GDM1 (cell line): ENCODE measurements around the gene RXRA.
"Not testable (repeated sequence)": the region's sequence is repeated elsewhere in the genome, so short reads cannot be mapped to it uniquely, and the experiment has no call there.

Experiments used
- DNase-seq: peaks from one replicate; lab custom pipeline; 2025; lab: John Stamatoyannopoulos, UW

Gene RXRA

GRCh38 chr9:134294153-134295071 is 31.8 kb upstream of the RXRA start:
- no peak for DNase-seq

- DNase-seq: no peak
Measured at GRCh38 chr9:134295101-134295745, 31.0 kb upstream of the RXRA start.

- DNase-seq: no peak
Measured at GRCh38 chr9:134295746-134296250, 30.5 kb upstream of the RXRA start.

- DNase-seq: no peak
Measured at GRCh38 chr9:134296301-134297082, 29.8 kb upstream of the RXRA start.

GRCh38 chr9:134297083-134297410 is 29.2 kb upstream of the RXRA start:
- no peak for DNase-seq

GRCh38 chr9:134297576-134297975 is 28.7 kb upstream of the RXRA start:
- DNase-seq: no peak

GRCh38 chr9:134298000-134298399 is 28.3 kb upstream of the RXRA start:
- no peak for DNase-seq

GRCh38 chr9:134299068-134299467 is 27.2 kb upstream of the RXRA start:
- DNase-seq: no peak

- DNase-seq: no peak
Measured at GRCh38 chr9:134299883-134300282, 26.4 kb upstream of the RXRA start.

GRCh38 chr9:134301387-134302129 is 24.7 kb upstream of the RXRA start:
- DNase-seq: no peak

GRCh38 chr9:134302130-134302817 is 24.0 kb upstream of the RXRA start:
- no peak for DNase-seq

GRCh38 chr9:134303601-134304000 is 22.7 kb upstream of the RXRA start:
- no peak for DNase-seq

GRCh38 chr9:134304261-134304660 is 22.0 kb upstream of the RXRA start:
- DNase-seq: no peak

GRCh38 chr9:134304690-134305089 is 21.6 kb upstream of the RXRA start:
- DNase-seq: no peak

GRCh38 chr9:134305533-134305932 is 20.7 kb upstream of the RXRA start:
- DNase-seq: no peak

- DNase-seq: not testable (repeated sequence)
Measured at GRCh38 chr9:134306042-134306441, 20.2 kb upstream of the RXRA start.

GRCh38 chr9:134306636-134307600 is 19.3 kb upstream of the RXRA start:
- DNase-seq: no peak

- DNase-seq: no peak
Measured at GRCh38 chr9:134307674-134308638, 18.3 kb upstream of the RXRA start.
